H1 (cell line): ENCODE data around the gene ATP6V0A4. TPM values are rescaled to one million over a fixed set of nuclear protein-coding genes. Genes with fewer than 3 reads are reported as not detected.

ENCODE experiments used
- CTCF ChIA-PET: fragments of 300-600 bp; sonication (Branson Sonifier 250); formaldehyde crosslinking; loops from one replicate; lab custom pipeline; 2021; ENCODE audit not compliant: partially characterized antibody; lab: Charles Lee
- POLR2A ChIA-PET: fragments of 300-600 bp; sonication (Branson Sonifier 250); formaldehyde crosslinking; loops from one replicate; lab custom pipeline; 2021; ENCODE audit warnings: inconsistent platforms; ENCODE audit not compliant: partially characterized antibody; lab: Charles Lee
- DNase-seq, 2 experiments: peaks; one replicate each; pipeline versions ENCODE4 v3.0.0 to v3.0.0-alpha.2; 2010 to 2022; ENCODE audit warnings: low spot score in 2 of 2, low read depth in 1 of 2, mixed read lengths in 1 of 2
- FAIRE-seq: peaks from 2 replicates; lab custom pipeline; 2011; peaks lifted over from hg19 to GRCh38; lab: Jason Lieb, UNC
- H2AFZ ChIP-seq: 2 replicates; pipeline ENCODE4 v1.8.1; 2012; ENCODE audit warnings: low read length, inconsistent platforms
- H2AK5ac ChIP-seq: 2 replicates; pipeline ENCODE4 v1.6.1; 2013; ENCODE audit warnings: low read depth, low read length
- H2BK120ac ChIP-seq: replicated peaks from 2 replicates; pipeline ENCODE3; 2013; ENCODE audit warnings: low read depth, low read length, inconsistent platforms
- H2BK12ac ChIP-seq: 2 replicates; pipeline ENCODE4 v1.6.1; 2013; ENCODE audit warnings: low read depth, low read length
- H2BK15ac ChIP-seq: 2 replicates; pipeline ENCODE4 v1.6.1; 2013; ENCODE audit warnings: low read length
- H2BK20ac ChIP-seq: 2 replicates; pipeline ENCODE4 v1.6.1; 2013; ENCODE audit warnings: low read length
- H2BK5ac ChIP-seq: 2 replicates; pipeline ENCODE4 v1.6.1; 2013; ENCODE audit warnings: low read depth, low read length
- H3K14ac ChIP-seq: 2 replicates; pipeline ENCODE4 v1.6.1; 2013; ENCODE audit warnings: inconsistent platforms; ENCODE audit not compliant: insufficient read length
- H3K18ac ChIP-seq: 2 replicates; pipeline ENCODE4 v1.6.1; 2013; ENCODE audit warnings: low read length; ENCODE audit errors: extremely low read depth
- H3K23ac ChIP-seq: 2 replicates; pipeline ENCODE4 v1.6.1; 2013; ENCODE audit warnings: inconsistent platforms; ENCODE audit not compliant: insufficient read length
- H3K23me2 ChIP-seq: 2 replicates; pipeline ENCODE4 v1.6.1; 2013; ENCODE audit warnings: low read depth, low read length
- H3K27ac ChIP-seq: 2 replicates; pipeline ENCODE4 v1.6.1; 2011; ENCODE audit warnings: low read depth, low read length, inconsistent platforms
- H3K27me3 ChIP-seq, 4 experiments: replicated peaks in 1 of 4; 1 replicate in 1 of 4; 2 replicates in 3 of 4; pipeline versions ENCODE4 v1.6.1 to v1.8.1; 2011 to 2013; ENCODE audit warnings: low read length in 3 of 4, mild to moderate bottlenecking in 3 of 4, inconsistent platforms in 2 of 4, mixed read lengths in 2 of 4, moderate library complexity in 1 of 4; ENCODE audit not compliant: control insufficient read depth in 3 of 4, insufficient read depth in 3 of 4; ENCODE audit errors: extremely low read depth in 1 of 4
- H3K36me3 ChIP-seq, 4 experiments: 2 replicates each; pipeline versions ENCODE4 v1.6.1 to v1.8.1; 2011 to 2013; ENCODE audit warnings: mild to moderate bottlenecking in 4 of 4, low read length in 3 of 4, moderate library complexity in 2 of 4, control low read depth in 1 of 4, inconsistent platforms in 1 of 4; ENCODE audit not compliant: insufficient read depth in 4 of 4, control insufficient read depth in 2 of 4
- H3K4ac ChIP-seq: replicated peaks from 2 replicates; pipeline ENCODE3; 2013; ENCODE audit warnings: low read length, low read depth, mixed read lengths, inconsistent platforms; ENCODE audit not compliant: insufficient read length
- H3K4me1 ChIP-seq, 4 experiments: replicated peaks in 1 of 4; 1 replicate in 1 of 4; 2 replicates in 3 of 4; pipeline versions ENCODE4 v1.6.1 to v1.8.1; 2011 to 2013; ENCODE audit warnings: low read length in 3 of 4, inconsistent platforms in 2 of 4, mixed read lengths in 1 of 4; ENCODE audit not compliant: insufficient read depth in 4 of 4, control insufficient read depth in 3 of 4
- H3K4me2 ChIP-seq, 2 experiments: 2 replicates each; pipeline versions ENCODE4 v1.6.1 to v1.8.1; 2011 to 2013; ENCODE audit warnings: low read depth in 2 of 2, low read length in 2 of 2, control low read depth in 1 of 2, inconsistent platforms in 1 of 2, mild to moderate bottlenecking in 1 of 2; ENCODE audit not compliant: insufficient read depth in 1 of 2
- H3K4me3 ChIP-seq, 4 experiments: fragments of 200-600, 300-600 bp in 1 of 4; sonication (generic), shearing (Covaris generic), sonication (Bioruptor Twin) in 1 of 4; 2 replicates each; pipeline versions ENCODE4 v1.5.1 to v1.8.1; 2011 to 2016; ENCODE audit warnings: low read length in 4 of 4, low read depth in 3 of 4, control low read depth in 2 of 4, inconsistent platforms in 2 of 4, mild to moderate bottlenecking in 2 of 4, mixed read lengths in 1 of 4, moderate library complexity in 1 of 4; ENCODE audit not compliant: insufficient read depth in 2 of 4; ENCODE audit errors: extremely low read depth in 1 of 4
- H3K56ac ChIP-seq: replicated peaks from 2 replicates; pipeline ENCODE3; 2013; ENCODE audit warnings: low read depth, mild to moderate bottlenecking, mixed read lengths, low read length, inconsistent platforms; ENCODE audit not compliant: insufficient read length
- H3K79me1 ChIP-seq: 2 replicates; pipeline ENCODE4 v1.6.1; 2013; ENCODE audit warnings: low read depth, low read length, control low read depth
- H3K79me2 ChIP-seq, 2 experiments: 2 replicates each; pipeline versions ENCODE4 v1.6.1 to v1.8.1; 2012 to 2013; ENCODE audit warnings: low read length in 2 of 2, mild to moderate bottlenecking in 2 of 2, inconsistent platforms in 1 of 2; ENCODE audit not compliant: insufficient read depth in 2 of 2, control insufficient read depth in 1 of 2
- H3K9ac ChIP-seq, 4 experiments: replicated peaks in 1 of 4; 1 replicate in 1 of 4; 2 replicates in 3 of 4; pipeline versions ENCODE4 v1.6.1 to v1.8.1; 2011 to 2013; ENCODE audit warnings: low read depth in 3 of 4, low read length in 3 of 4, control low read depth in 2 of 4, mild to moderate bottlenecking in 2 of 4, moderate library complexity in 2 of 4, inconsistent platforms in 1 of 4; ENCODE audit errors: extremely low read depth in 1 of 4
- H3K9me3 ChIP-seq, 2 experiments: 2 replicates each; pipeline versions ENCODE4 v1.6.1 to v1.8.1; 2012 to 2013; ENCODE audit warnings: mild to moderate bottlenecking in 2 of 2, moderate library complexity in 2 of 2, control low read depth in 1 of 2, inconsistent platforms in 1 of 2, low read depth in 1 of 2, low read length in 1 of 2, mixed read lengths in 1 of 2; ENCODE audit not compliant: insufficient read depth in 2 of 2
- H4K20me1 ChIP-seq, 2 experiments: replicated peaks in 1 of 2; 2 replicates each; pipeline versions ENCODE3 to v1.8.1; 2011 to 2013; ENCODE audit warnings: inconsistent platforms in 2 of 2, low read length in 2 of 2, mild to moderate bottlenecking in 1 of 2; ENCODE audit not compliant: insufficient read depth in 2 of 2, control insufficient read depth in 1 of 2
- H4K5ac ChIP-seq: 2 replicates; pipeline ENCODE4 v1.6.1; 2013; ENCODE audit warnings: low read length, low read depth, mixed read lengths, inconsistent platforms; ENCODE audit not compliant: insufficient read length
- H4K8ac ChIP-seq: 2 replicates; pipeline ENCODE4 v1.8.0; 2013; ENCODE audit warnings: mild to moderate bottlenecking, moderate library complexity, low read length, inconsistent platforms; ENCODE audit not compliant: insufficient read depth; ENCODE audit errors: extremely low read depth
- H4K91ac ChIP-seq: replicated peaks from 2 replicates; pipeline ENCODE3; 2013; ENCODE audit warnings: low read length, mixed read lengths, inconsistent platforms; ENCODE audit not compliant: insufficient read length
- TAF7 ChIP-seq: optimal IDR thresholded peaks from 2 replicates; pipeline ENCODE3; 2011; ENCODE audit warnings: low read depth, mild to moderate bottlenecking, inconsistent platforms, low read length, moderate library complexity, borderline replicate concordance
- WGBS, 2 experiments: shearing (Covaris generic) in 1 of 2; methylation state at CpG; one replicate each; pipeline versions ENCODE4 v1.1.6 to v1.1.7; 2013 to 2015; ENCODE audit warnings: low lambda C conversion rate in 2 of 2, mixed read lengths in 2 of 2, inconsistent platforms in 1 of 2, low coverage in 1 of 2, missing lambda C conversion rate in 1 of 2; ENCODE audit not compliant: insufficient replicate concordance in 2 of 2, insufficient coverage in 1 of 2, insufficient read length in 1 of 2; ENCODE audit errors: extremely low coverage in 1 of 2, missing lambda C conversion rate in 1 of 2; 5-methylcytosine and 5-hydroxymethylcytosine counted together
- polyA plus RNA-seq, 7 experiments: library from polyadenylated mRNA; depleted of rRNA in 3 of 7; stranded (reverse) in 5 of 7; unstranded in 2 of 7; fragments of >200 nt in 5 of 7; fragments of 200-250 nt in 2 of 7; gene quantifications; 1 replicate in 5 of 7; 2 replicates in 1 of 7; 4 replicates in 1 of 7; pipeline versions ENCODE4 v1.2.1 to v1.2.3, GENCODE V29; 2011 to 2013; ENCODE audit warnings: missing spikeins in 2 of 7, mixed read lengths in 2 of 7
- total RNA-seq: library from RNA; stranded (reverse); fragmentation: NEBNext Ultra II Directional; extraction: Animal tissue kit (Norgen Biotek cat#: 25700); gene quantifications from 2 replicates; pipeline ENCODE4 v1.2.1, GENCODE V29; 2021

The ATP6V0A4 gene
- total and polyA plus RNA-seq, 2 of the 8 experiments (the other 6 are each of a cell fraction or from before 2014, with no cell fraction given): 0.47 to 1.6 TPM

DNA sequence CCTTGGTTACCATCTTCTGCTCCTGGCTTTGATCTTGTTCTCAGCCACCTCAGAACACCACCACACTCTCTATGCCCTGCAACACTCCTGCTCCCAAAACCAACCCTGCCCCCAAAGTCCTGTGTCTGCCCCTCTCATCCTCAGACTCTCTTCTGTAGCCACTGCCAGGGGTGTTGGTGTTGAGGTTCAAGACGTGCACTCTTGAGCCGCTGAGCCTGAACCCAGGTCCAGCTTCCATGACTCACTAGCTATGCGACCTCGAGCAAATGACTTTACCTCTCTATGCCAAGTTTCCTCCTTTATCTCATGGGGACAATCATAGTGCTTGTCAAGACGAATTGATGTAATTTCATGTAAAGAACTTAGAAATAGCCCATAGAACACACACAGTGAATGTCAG, 840 bp upstream of the ATP6V0A4 start:
- H3K4me1 ChIP-seq: peaks cover 7 to 18% (median 9%) of the 10 kb centered on the region in 4 experiments
- no peaks in the 10 kb centered on the region for H3K36me3 ChIP-seq
- H2AK5ac ChIP-seq: no peak overlapping the region
- ChIA-PET POLR2A (interaction anchor here (0.6 kb wide), 1 partner anchor 179 kb away, joined by 3 read pairs; no protein-coding TSS in a partner anchor), CTCF (interaction anchor here (0.5 to 1.5 kb wide), 5 partner anchors 25 to 1142 kb away, joined by 3 to 4 read pairs (median 3); no protein-coding TSS in a partner anchor)
- 0 out of 2 replicates have a peak overlapping the region, but pooled peaks have one; percentile 69 for H2BK5ac ChIP-seq
- no peak overlapping the region for H3K27ac ChIP-seq
- H3K56ac ChIP-seq: no peak overlapping the region
- no peaks in the 10 kb centered on the region for H3K79me1 ChIP-seq
- no peak overlapping the region for H3K4ac ChIP-seq
- H3K23me2 ChIP-seq: peaks cover 7% of the 10 kb centered on the region; the same call in 1 of the 2 replicates
- no peak overlapping the region for H4K8ac ChIP-seq
- H2BK20ac ChIP-seq: no peak overlapping the region
- H2AFZ ChIP-seq: peak overlapping the region; percentile 99; the same call in 1 of the 2 replicates
- DNase-seq: no peak
- H3K18ac ChIP-seq: no peak overlapping the region
- H3K4me2 ChIP-seq: peak overlapping the region; percentile 37 to 50; a peak in 3 of 4 replicates
- H3K9me3 ChIP-seq: no peaks in the 10 kb centered on the region
- H2BK15ac ChIP-seq: peak overlapping the region; percentile 97; the same call in 1 of the 2 replicates
- H4K20me1 ChIP-seq: no peaks in the 10 kb centered on the region
- no peak overlapping the region for H4K91ac ChIP-seq
- 90% methylated on average over 5 of the region's 5 CpGs; no CpG with 5 or more reads in 1 of the 2 experiments for WGBS, 2 experiments
- FAIRE-seq: no peak
- TF ChIP-seq TAF7: no peak
- TF ChIP-seq, all 59 proteins: peak for 0
- Histone ChIP-seq H2BK120ac (no peak overlapping the region), H3K23ac (no peak overlapping the region), H2BK12ac (0 out of 2 replicates have a peak overlapping the region, but pooled peaks have one; percentile 52), H4K5ac (no peak overlapping the region), H3K14ac (no peak overlapping the region), H3K9ac (no peak overlapping the region), H3K27me3 (no peaks in the 10 kb centered on the region; a peak in 1 of 7 replicates), H3K4me3 (no peak overlapping the region), H3K79me2 (no peaks in the 10 kb centered on the region)
